HUES64 (cell line): ENCODE data around the gene FBXO3.
"Not testable (repeated sequence)": the region's sequence is repeated elsewhere in the genome, so short reads cannot be mapped to it uniquely, and the experiment has no call there.

Experiments used
- H3K27ac ChIP-seq: 2 replicates; pipeline ENCODE4 v1.7.0; 2013; ENCODE audit warnings: low read depth, low read length, inconsistent platforms
- H3K27me3 ChIP-seq: 2 replicates; pipeline ENCODE4 v1.6.1; 2013; ENCODE audit warnings: mild to moderate bottlenecking, low read length; ENCODE audit not compliant: insufficient read depth
- H3K36me3 ChIP-seq: 2 replicates; pipeline ENCODE4 v1.6.1; 2013; ENCODE audit warnings: mild to moderate bottlenecking, low read length; ENCODE audit not compliant: insufficient read depth
- H3K4me1 ChIP-seq: 2 replicates; pipeline ENCODE4 v1.6.1; 2013; ENCODE audit warnings: mild to moderate bottlenecking, low read length, moderate library complexity; ENCODE audit not compliant: insufficient read depth
- H3K4me3 ChIP-seq: 2 replicates; pipeline ENCODE4 v1.5.1; 2013; ENCODE audit warnings: mild to moderate bottlenecking, low read length, moderate library complexity
- H3K9ac ChIP-seq: 2 replicates; pipeline ENCODE4 v1.6.1; 2013; ENCODE audit warnings: mild to moderate bottlenecking, low read depth, low read length
- H3K9me3 ChIP-seq: 2 replicates; pipeline ENCODE4 v1.6.1; 2013; ENCODE audit warnings: low read depth, low read length; ENCODE audit not compliant: insufficient read depth
- WGBS: fragments of 150-250, 120-280 bp; methylation state at CpG from one replicate; pipeline ENCODE4 v1.1.7; 2013; ENCODE audit warnings: missing lambda C conversion rate; 5-methylcytosine and 5-hydroxymethylcytosine counted together

FBXO3 gene

DNA sequence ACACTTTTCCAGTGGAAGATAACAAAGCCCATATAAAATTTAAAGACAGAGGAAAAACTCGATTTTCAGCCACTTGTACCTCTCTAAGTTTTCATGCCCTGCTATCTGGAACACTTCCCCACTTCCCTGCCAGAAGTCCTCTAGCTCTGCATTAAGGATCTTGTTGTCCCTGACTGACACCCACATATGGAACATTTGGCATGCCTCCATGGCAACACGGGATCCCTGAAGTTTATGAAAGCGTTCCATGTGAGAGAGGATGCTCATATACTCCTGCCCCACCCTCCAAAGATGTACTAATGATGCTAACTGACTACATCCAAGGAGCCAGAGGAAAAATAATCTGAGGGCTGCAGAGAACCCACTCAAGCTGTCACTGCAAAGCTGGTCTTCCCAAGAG is 64.9 kb downstream of the FBXO3 start:
- 86% methylated on average over 3 of the region's 3 CpGs for WGBS
- H3K9ac ChIP-seq: no peak overlapping the region
- H3K36me3 ChIP-seq: peaks cover 39% of the 10 kb centered on the region
- H3K9me3 ChIP-seq: no peaks in the 10 kb centered on the region
- no peak overlapping the region for H3K27ac ChIP-seq
- peaks cover 6% of the 10 kb centered on the region; the same call in 1 of the 2 replicates for H3K4me1 ChIP-seq
- H3K27me3 ChIP-seq: no peaks in the 10 kb centered on the region
- H3K4me3 ChIP-seq: no peak overlapping the region

DNA sequence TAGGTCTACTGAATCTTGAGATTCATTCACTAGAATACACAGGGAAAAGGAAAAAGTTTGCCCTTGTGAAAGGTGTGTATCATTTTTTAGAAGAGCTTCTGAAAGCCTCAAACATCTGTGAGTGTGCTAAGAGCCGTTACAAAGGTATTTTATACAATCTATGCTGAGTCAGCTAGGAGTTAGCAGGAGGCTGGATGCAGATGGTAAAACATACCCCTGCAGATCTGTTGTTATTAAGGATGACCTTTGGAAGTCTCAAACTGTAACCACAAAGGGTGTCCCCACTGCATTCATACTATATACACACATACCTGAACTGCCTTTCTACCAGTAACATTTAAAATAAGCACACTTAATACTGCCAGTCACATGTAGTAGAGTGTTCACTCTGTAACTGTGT is 65.3 kb downstream of the FBXO3 start:
- H3K27ac ChIP-seq: no peak overlapping the region
- no peak overlapping the region for H3K4me3 ChIP-seq
- no peaks in the 10 kb centered on the region for H3K9me3 ChIP-seq
- peaks cover 7% of the 10 kb centered on the region; the same call in 1 of the 2 replicates for H3K4me1 ChIP-seq
- peaks cover 34% of the 10 kb centered on the region for H3K36me3 ChIP-seq
- no peaks in the 10 kb centered on the region for H3K27me3 ChIP-seq
- H3K9ac ChIP-seq: no peak overlapping the region
- 93% methylated on average over 1 of the region's 1 CpG for WGBS

DNA sequence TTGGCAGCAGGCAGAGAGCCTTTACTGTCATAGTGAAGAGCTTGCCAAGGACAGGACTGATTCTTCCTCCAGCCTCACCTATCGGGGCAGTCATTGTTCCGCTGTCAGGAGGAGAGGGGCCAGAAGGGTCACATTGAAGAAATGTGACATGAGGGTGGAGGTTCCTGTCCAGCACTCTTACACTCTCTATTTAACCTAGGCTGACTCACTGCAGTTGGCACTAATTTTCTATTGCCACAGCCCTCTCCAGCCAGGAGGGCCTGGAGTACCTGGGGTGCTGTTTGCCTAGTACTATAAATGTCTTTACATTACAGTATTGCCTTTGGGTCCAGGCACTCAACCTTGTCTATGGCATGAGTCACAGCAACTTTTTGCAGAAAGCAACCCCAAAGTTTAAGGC is 66.5 kb downstream of the FBXO3 start:
- not testable (repeated sequence) for H3K4me3 ChIP-seq, H3K27me3 ChIP-seq, H3K27ac ChIP-seq, H3K9me3 ChIP-seq, H3K4me1 ChIP-seq, H3K9ac ChIP-seq
- peaks cover 24% of the 10 kb centered on the region for H3K36me3 ChIP-seq
- no CpG with 5 or more reads among the region's 2 CpGs for WGBS

DNA sequence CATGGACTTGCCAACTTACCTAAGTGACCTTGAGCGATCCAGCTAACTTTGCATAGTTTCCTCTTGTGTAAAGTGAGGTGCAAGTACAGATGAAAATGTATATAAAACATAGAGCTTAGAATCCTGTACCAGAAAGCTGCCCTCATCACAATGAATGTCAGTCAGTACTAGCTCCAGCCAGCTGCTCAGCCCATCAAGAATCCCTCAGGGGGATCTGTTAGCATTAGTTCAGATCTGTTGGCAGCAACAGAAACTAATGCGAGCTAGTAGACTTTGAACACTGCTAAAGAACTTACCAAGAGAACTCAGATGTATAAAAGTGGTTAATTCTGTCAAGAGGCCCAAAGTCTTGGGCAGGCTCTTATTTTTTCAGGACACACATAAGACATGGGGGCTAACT is 67.4 kb downstream of the FBXO3 start:
- WGBS: 96% methylated on average over 2 of the region's 2 CpGs
- no peaks in the 10 kb centered on the region for H3K27me3 ChIP-seq
- H3K27ac ChIP-seq: no peak overlapping the region
- H3K9ac ChIP-seq: no peak overlapping the region
- no peaks in the 10 kb centered on the region for H3K9me3 ChIP-seq
- H3K4me3 ChIP-seq: no peak overlapping the region
- peaks cover 21% of the 10 kb centered on the region for H3K36me3 ChIP-seq
- peaks cover 7% of the 10 kb centered on the region; the same call in 1 of the 2 replicates for H3K4me1 ChIP-seq

DNA sequence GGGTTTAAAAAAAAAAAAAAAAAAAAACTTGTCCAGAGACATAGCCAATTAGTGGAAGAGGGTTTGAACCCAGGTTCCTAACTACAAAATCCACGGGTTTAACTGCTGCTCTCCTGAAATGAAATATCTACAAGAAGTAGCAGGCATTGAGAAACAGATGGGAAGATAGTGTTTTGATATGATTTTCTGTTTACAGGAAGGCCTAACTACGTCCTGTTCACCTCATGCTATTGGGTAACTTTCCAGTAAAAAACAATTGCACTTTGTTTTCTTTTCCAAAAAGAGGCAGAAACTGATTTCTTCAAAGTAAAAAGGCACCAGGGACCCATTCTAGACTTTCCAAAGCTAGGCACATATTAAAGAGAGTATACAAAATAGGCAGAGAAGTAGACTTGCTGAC is 67.8 kb downstream of the FBXO3 start:
- Histone ChIP-seq H3K27ac (no peak overlapping the region), H3K4me1 (peaks cover 8% of the 10 kb centered on the region; the same call in 1 of the 2 replicates), H3K9me3 (no peaks in the 10 kb centered on the region), H3K36me3 (peaks cover 21% of the 10 kb centered on the region), H3K27me3 (no peaks in the 10 kb centered on the region), H3K4me3 (no peak overlapping the region), H3K9ac (no peak overlapping the region)
- WGBS: 86% methylated on average over 2 of the region's 2 CpGs

DNA sequence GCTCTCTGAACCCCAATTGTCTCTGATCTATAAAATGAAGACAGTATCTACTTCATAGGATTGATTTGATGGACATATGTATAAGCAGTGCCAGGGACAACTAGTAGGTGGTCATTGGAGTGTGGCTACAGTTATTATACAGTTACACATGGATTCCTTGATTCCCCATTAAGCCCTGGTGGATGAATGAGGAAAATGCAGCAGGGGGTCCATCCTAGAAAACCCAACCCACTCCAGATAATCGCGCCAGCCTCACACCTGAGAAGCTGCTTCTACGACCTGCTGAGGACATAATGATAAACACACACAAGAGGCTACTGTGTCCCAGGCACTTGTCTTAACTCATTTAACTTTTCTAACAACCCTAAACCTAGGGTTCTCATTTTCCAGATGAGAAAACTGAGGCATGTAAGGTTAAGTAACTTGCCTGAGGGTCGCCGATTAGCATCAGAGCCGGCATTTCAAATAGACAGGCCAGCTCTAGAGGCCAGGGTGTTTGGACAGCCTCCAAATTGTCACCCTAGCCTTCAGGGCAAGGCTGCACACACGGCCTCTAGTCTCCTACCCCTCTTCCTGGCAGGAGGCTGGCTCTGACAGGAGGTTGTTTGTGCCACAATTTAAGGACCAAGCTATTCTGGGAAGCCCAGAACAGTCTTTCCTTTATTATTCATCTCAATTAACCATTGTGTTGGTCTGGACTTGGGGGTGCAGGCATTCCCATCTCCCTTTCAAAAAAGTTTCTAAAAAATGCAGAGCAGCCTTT is 69.9 kb downstream of the FBXO3 start:
- H3K36me3 ChIP-seq: peaks cover 11% of the 10 kb centered on the region
- no peak overlapping the region for H3K9ac ChIP-seq
- no peaks in the 10 kb centered on the region for H3K9me3 ChIP-seq
- 78% methylated on average over 7 of the region's 7 CpGs for WGBS
- peaks cover 13% of the 10 kb centered on the region; the same call in 1 of the 2 replicates for H3K4me1 ChIP-seq
- no peak overlapping the region for H3K27ac ChIP-seq
- H3K4me3 ChIP-seq: no peak overlapping the region
- peaks cover 7% of the 10 kb centered on the region for H3K27me3 ChIP-seq

DNA sequence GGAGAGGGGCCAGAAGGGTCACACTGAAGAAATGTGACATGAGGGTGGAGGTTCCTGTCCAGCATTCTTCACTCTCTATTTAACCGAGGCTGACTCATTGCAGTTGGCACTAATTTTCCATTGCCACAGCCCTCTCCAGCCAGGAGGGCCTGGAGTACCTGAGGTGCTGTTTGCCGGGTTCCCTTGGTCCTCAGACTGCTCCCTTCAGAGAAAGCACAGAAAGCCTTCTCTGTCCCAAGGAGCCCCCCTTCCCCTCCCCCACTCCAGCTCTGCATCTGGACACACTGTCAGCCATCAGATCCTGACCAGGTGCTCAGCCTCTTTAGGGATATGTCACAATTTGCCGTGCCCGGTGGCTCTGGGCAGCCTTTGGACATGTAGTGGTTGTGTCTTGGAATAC is 70.5 kb downstream of the FBXO3 start:
- no peak overlapping the region for H3K4me3 ChIP-seq
- WGBS: 90% methylated on average over 4 of the region's 4 CpGs
- no peak overlapping the region for H3K9ac ChIP-seq

DNA sequence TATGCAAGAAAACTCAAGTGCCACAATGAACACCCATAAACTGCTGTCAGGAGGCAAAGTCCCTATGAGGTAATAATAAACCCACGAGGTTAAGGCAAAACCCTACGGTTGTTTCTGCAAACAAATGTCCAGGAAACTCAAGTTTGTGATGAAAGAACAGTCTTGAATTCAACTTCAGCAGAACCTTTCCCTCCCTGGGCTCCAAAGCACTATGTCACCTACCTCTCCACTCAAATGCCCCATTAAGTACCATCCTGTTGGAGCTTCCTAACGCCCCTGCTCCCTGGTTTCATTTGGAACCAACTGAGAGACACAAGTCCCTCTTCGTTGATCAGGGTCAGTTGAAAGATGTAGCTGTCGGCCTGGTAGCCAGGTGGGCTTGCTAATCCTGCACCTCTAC is 71.1 kb downstream of the FBXO3 start:
- H3K9ac ChIP-seq: no peak overlapping the region
- peaks cover 12% of the 10 kb centered on the region for H3K27me3 ChIP-seq
- H3K4me1 ChIP-seq: peaks cover 13% of the 10 kb centered on the region; the same call in 1 of the 2 replicates
- H3K9me3 ChIP-seq: no peaks in the 10 kb centered on the region
- no peaks in the 10 kb centered on the region; the same call in 1 of the 2 replicates for H3K36me3 ChIP-seq
- no peak overlapping the region for H3K4me3 ChIP-seq
- no peak overlapping the region for H3K27ac ChIP-seq
- WGBS: 92% methylated on average over 4 of the region's 5 CpGs

More for the DNA sequence above, 70.5 kb downstream of the FBXO3 start:
- Histone ChIP-seq H3K27me3 (peaks cover 12% of the 10 kb centered on the region), H3K9me3 (no peaks in the 10 kb centered on the region), H3K36me3 (peaks cover 4% of the 10 kb centered on the region), H3K4me1 (peaks cover 13% of the 10 kb centered on the region; the same call in 1 of the 2 replicates), H3K27ac (no peak overlapping the region)

DNA sequence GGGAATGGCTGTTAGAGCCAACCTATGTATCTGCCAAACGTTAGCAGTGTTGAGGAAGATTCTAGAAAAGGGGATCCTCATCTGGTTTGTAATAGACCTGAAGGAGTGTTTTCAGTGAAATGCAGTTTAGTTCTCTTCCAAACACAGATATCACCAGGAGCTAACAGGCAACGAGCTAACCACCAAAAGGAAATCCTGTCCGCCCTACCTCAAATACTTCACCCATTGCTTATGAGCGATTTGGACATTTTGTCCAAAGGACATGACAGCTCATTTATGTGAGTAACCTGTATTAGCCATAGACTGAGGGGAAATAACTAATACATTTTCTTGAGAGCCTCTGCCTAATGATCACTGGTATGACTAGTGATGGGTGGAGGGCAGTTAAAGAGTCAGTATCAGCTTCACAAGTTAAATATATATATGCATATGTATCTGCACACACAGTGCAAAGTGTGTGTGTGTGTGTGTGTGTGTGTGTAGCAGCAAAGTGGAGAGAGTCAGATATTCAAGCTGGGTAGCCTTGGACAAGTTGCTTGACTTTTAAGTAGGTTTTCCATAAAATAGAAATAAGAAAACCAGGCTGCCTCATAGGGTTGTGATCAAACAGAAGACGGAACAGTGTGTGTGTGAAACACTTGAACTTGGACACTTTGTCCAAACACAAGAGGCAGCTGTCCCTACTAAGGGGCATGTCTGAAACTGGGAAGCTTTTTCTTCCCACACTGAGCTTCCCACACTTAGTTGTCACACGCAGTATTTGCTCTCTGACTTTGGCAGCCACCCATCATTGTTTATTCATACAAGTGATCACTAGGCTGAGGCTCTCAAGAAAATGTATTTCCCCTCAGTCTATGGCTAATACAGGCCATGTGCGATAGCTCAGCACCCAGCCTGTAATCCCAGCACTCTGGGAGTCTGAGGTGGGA is 72.8 kb downstream of the FBXO3 start:
- WGBS: 78% methylated on average over 7 of the region's 7 CpGs
- Histone ChIP-seq H3K9me3 (no peaks in the 10 kb centered on the region), H3K27me3 (peaks cover 12% of the 10 kb centered on the region), H3K4me3 (peak overlapping the region; percentile 86), H3K9ac (peak overlapping the region; percentile 38; the same call in 1 of the 2 replicates), H3K4me1 (peaks cover 13% of the 10 kb centered on the region; the same call in 1 of the 2 replicates), H3K36me3 (no peaks in the 10 kb centered on the region), H3K27ac (no peak overlapping the region)

DNA sequence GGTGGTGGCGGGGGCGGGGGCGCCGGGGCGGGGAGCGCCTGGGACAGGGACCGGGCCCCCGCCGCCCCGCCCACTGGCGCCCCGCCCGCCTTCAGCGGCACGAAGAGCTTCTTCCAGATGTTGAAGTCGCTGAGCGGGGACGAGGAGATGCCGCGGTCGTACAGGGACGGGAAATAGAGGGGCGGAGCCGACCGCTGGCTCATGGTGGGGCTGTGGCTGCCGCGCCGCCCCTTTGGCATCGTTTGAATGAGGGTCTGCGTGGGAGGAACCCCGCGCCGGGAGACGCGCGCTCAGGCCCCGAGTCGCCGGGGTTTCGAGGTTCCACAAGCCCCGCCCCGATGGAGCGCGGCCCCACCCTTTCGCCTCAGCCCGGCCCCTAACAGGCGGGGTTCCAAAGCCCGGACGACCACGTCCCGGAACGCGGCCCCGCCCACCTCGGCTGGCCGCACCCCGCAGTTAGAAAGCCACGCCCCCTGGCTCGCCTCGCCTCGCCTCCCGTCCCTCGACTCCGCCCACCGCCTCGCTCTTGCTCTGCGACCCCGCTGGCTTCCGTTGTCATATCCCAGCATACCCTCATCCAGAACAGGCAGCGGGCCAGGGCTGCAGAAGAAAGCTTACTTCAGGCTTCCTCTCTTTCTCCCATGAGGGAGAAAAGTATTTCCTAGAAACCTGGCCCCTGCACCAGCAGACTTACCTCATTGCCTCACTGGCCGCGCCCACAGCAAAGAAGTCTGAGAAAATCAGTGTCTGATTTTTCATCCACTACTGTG is 73.6 kb downstream of the FBXO3 start, which contains the start of gene C11orf91:
Gene C11orf91, minus strand, starts transcription at position 325 of the 770 bp plus-strand sequence. Its CDS starts 86 bp downstream, at position 239.
- WGBS: 2% methylated on average over 72 of the region's 72 CpGs
- H3K36me3 ChIP-seq: no peaks in the 10 kb centered on the region
- peak within 1 kb of the TSS; percentile 38; the same call in 1 of the 2 replicates for H3K9ac ChIP-seq
- peak within 1 kb of the TSS; percentile 86 for H3K4me3 ChIP-seq
- H3K9me3 ChIP-seq: no peaks in the 10 kb centered on the region
- H3K27ac ChIP-seq: no peak within 1 kb of the TSS
- peaks cover 12% of the 10 kb centered on the region for H3K27me3 ChIP-seq
- peaks cover 13% of the 10 kb centered on the region; the same call in 1 of the 2 replicates for H3K4me1 ChIP-seq
